HepG2 (cell line): ENCODE results near the gene EPN3. TPM values are rescaled to one million over a fixed set of nuclear protein-coding genes. Genes with fewer than 3 reads are reported as not detected.

ENCODE experiments used
- DMAP1 ChIP-seq: IDR thresholded peaks from 2 replicates; pipeline ENCODE4 v1.6.1; 2016
- GMEB1 ChIP-seq: sonication (generic); formaldehyde crosslinking; IDR thresholded peaks from 2 replicates; pipeline ENCODE4 v1.5.1; 2020; ENCODE audit warnings: missing genetic modification reagents, mild to moderate bottlenecking, borderline replicate concordance
- HOXA5 ChIP-seq: sonication (generic); formaldehyde crosslinking; IDR thresholded peaks from 2 replicates; pipeline ENCODE4 v1.4.0; 2020; ENCODE audit warnings: missing genetic modification reagents
- IRX3 ChIP-seq: sonication (generic); formaldehyde crosslinking; IDR thresholded peaks from 2 replicates; pipeline ENCODE4 v1.8.1; 2023; ENCODE audit warnings: mild to moderate bottlenecking, low read depth, missing genetic modification reagents, borderline replicate concordance
- KAT8 ChIP-seq: IDR thresholded peaks from 2 replicates; pipeline ENCODE4 v1.6.1; 2016; ENCODE audit warnings: missing genetic modification reagents, missing compliant biosample characterization
- MED1 ChIP-seq: sonication (generic); formaldehyde crosslinking; IDR thresholded peaks from 2 replicates; pipeline ENCODE4 v1.4.0; 2020; ENCODE audit warnings: missing genetic modification reagents
- POLR2G ChIP-seq: fragments of 200-400 bp; formaldehyde crosslinking; IDR thresholded peaks from 2 replicates; pipeline ENCODE4 v1.6.1; 2018; ENCODE audit warnings: mild to moderate bottlenecking, low read depth, low read length, moderate library complexity
- PPARG ChIP-seq: conservative IDR thresholded peaks from 2 replicates; pipeline ENCODE4 v1.6.1; 2016; ENCODE audit warnings: missing biosample characterization, missing genetic modification reagents
- SNAPC2 ChIP-seq: sonication (generic); formaldehyde crosslinking; IDR thresholded peaks from 2 replicates; pipeline ENCODE4 v1.8.1; 2022; ENCODE audit warnings: mild to moderate bottlenecking, missing genetic modification reagents
- TBL1XR1 ChIP-seq: fragments of 150-350 bp; IDR thresholded peaks from 2 replicates; pipeline ENCODE4 v1.6.1; 2014; ENCODE audit warnings: borderline replicate concordance, low read length; ENCODE audit not compliant: partially characterized antibody
- TEF ChIP-seq: sonication (generic); formaldehyde crosslinking; IDR thresholded peaks from 2 replicates; pipeline ENCODE4 v1.5.0; 2020; ENCODE audit warnings: missing genetic modification reagents
- TFDP1 ChIP-seq: IDR thresholded peaks from 2 replicates; pipeline ENCODE4 v1.6.1; 2016; ENCODE audit warnings: missing compliant biosample characterization, missing genetic modification reagents, borderline replicate concordance
- ZBTB1 ChIP-seq: sonication (generic); formaldehyde crosslinking; IDR thresholded peaks from 2 replicates; pipeline ENCODE4 v1.4.0; 2020; ENCODE audit warnings: missing genetic modification reagents, borderline replicate concordance
- ZNF614 ChIP-seq: IDR thresholded peaks from 2 replicates; pipeline ENCODE4 v1.6.1; 2018; ENCODE audit warnings: missing biosample characterization, missing genetic modification reagents, inconsistent platforms, borderline replicate concordance
- polyA plus RNA-seq, 8 experiments: library from polyadenylated mRNA; depleted of rRNA in 3 of 8; stranded (reverse) in 7 of 8; unstranded in 1 of 8; fragments of >200 nt; fragmentation: Illumina TruSeq in 4 of 8; extraction: Trizol in 4 of 8; gene quantifications; 2 replicates each; pipeline versions ENCODE4 v1.2.1 to v1.2.3, GENCODE V29; 2011 to 2016; ENCODE audit warnings: low read depth in 4 of 8, missing spikeins in 1 of 8, mixed read lengths in 1 of 8; ENCODE audit not compliant: insufficient read depth in 1 of 8
- total RNA-seq, 5 experiments: library from RNA; depleted of rRNA; stranded (reverse); fragments of >200 nt; fragmentation: Illumina TruSeq; extraction: Trizol; gene quantifications; 2 replicates each; pipeline ENCODE4 v1.2.3, GENCODE V29; 2016; ENCODE audit warnings: low read depth in 1 of 5

EPN3 gene
- total and polyA plus RNA-seq, 2 of the 13 experiments (the other 11 are each of a cell fraction or from before 2014, with no cell fraction given), result 0.11 to 0.95 TPM

- TF ChIP-seq IRX3 (CRISPR knock-in tag) (peak; percentile 37; the same call in 1 of the 2 replicates), PPARG (peak; percentile 80), GMEB1 (CRISPR knock-in tag) (peak; percentile 49; the same call in 1 of the 2 replicates), MED1 (CRISPR knock-in tag) (peak; percentile 80), TBL1XR1 (no peak), DMAP1 (CRISPR knock-in tag) (peak; percentile 74), ZBTB1 (no peak), HOXA5 (CRISPR knock-in tag) (peak; percentile 89), ZNF614 (CRISPR knock-in tag) (peak; percentile 56; the same call in 1 of the 2 replicates), SNAPC2 (0 out of 2 replicates have a peak, but pooled peaks have one; percentile 1), POLR2G (peak; percentile 96), KAT8 (CRISPR knock-in tag) (peak; percentile 85), TEF (CRISPR knock-in tag) (peak; percentile 79), TFDP1 (CRISPR knock-in tag) (peak; percentile 76; the same call in 1 of the 2 replicates)
- TF ChIP-seq, all 625 proteins: peak for 316
Measured at GRCh38 chr17:50547035-50547735, 14.7 kb downstream of the EPN3 start, which contains the start of gene SPATA20 (continued).
